Stimulated activated naive CD8-positive, alpha-beta T cell treated with anti-CD3 and anti-CD28 coated beads, Interleukin-15, Interleukin-2, amounts not matched to agents 100 U/mL and 50 U/mL, for 24 hours (primary cell): ENCODE data around the gene CREG1.

Experiments used
- ATAC-seq: fragments of 150-1000 bp; cut with Tn5 transposase; one replicate; pipeline ENCODE4 v1.10.0; 2021
- DNase-seq: peaks from one replicate; pipeline ENCODE4 v3.0.0; 2021

CREG1 gene

GRCh38 chr1:167507719-167508118 is 45.8 kb downstream of the CREG1 start:
- DNase-seq (no peak), ATAC-seq (no peak)

DNA sequence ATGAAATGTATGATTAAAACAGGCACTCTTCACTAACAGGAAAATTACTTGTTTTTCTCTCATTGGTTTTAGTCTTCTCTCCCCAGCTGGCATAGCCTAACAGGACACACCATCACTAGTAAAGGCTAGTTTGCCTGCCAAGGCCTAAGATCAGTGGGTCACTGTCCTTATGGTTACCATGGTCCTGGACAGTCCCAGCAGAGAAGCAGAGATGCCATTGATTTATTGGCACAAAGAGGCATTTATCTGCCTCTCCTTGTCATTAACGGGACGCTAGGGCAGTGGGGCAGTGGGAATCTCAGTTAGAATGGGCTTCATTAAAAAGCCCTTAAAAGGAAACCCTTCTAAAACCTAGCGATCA is 49.1 kb downstream of the CREG1 start:
- no peak for DNase-seq
- no peak for ATAC-seq

GRCh38 chr1:167503626-167504466 is 49.7 kb downstream of the CREG1 start:
- DNase-seq (no peak), ATAC-seq (no peak)

DNA sequence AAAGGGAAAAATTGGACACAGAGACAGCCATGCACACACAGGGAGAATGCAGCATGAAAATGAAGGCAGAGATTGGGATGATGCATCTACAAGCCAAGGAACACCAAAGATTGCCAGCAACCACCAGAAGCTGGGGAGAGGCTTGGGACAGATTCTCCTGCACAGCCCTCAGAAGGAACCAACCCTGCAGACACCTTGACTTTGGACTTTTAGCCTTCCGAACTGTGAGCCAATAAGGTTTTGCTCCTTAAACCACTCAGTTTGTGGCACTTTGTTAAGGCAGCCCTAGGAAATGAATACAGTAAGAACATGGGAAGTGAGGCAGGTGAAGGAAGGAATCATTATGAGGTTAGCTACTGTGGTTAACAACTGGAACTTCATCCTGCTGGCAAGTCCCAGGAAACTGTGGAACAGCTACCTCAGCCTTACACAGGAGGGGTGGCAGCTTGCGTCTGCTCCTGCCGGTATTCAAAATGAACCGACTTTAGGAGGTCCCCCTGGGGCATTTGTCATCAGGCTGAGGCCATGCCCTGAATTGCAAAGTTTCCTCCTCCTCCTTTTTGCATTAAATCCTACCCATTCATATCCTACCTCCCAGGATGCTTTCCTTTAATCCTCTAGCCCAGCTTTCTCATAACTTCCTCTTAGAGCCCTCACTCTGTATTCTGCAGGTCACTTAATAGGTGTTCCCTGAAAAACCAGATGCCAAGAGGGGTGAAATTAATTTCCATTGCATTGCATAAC is 50.7 kb downstream of the CREG1 start:
- DNase-seq (no peak), ATAC-seq (no peak)

- no peak for DNase-seq
- ATAC-seq, result no peak
Measured at GRCh38 chr1:167502192-167502551, 51.4 kb downstream of the CREG1 start.

- ATAC-seq (peak; percentile 10), DNase-seq (no peak)
Measured at GRCh38 chr1:167501515-167502191, 51.9 kb downstream of the CREG1 start.

DNA sequence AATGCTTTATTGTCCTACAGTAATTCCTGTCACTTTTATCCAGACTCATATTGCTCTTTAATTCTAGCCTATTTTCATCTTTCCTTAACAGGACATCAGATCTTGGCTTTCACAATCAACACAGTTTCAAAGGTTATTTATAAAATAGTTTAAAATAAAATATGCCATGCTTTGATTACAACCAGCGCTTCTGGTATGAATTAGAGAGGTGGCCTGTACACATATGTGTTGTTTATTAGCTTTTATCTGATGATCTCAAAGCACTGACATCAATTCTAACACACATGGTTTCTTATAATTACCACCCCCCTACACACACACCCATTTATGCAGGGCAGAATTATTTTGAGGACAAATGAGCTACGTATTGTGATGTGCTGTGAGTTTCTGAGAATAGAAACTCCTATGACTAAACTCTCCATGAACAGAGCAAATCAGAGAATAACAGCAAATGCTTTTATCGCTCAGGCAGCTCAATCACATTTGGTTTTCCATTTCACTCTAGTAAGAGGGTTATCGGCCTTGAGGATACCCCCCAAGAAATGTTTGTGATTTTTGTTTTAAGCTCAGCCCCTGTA is 53.2 kb downstream of the CREG1 start:
- no peak for DNase-seq

DNA sequence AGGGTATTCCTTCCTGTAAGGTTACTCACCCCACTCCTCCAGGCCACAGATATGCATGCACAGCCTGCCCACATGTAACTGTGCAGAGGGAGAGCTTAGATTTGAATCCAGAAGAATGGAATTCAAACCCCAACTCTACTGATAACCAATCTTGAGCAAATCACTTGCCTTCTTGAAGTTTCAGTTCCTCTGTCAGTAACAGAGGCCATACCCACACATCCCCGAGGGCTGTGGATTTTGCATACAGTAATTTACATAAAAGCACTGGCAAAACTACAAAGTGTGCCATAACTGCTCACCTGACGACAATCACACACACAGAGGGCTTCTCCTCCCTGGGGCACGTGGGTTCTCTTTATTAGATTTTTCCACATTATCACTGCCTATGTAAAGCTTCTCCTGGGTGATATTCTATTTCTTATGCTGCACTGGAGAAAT is 53.9 kb downstream of the CREG1 start:
- ATAC-seq (peak; percentile 72), DNase-seq (peak; percentile 53)

More for the DNA sequence above, 53.2 kb downstream of the CREG1 start:
- ATAC-seq, result peak; percentile 73

DNA sequence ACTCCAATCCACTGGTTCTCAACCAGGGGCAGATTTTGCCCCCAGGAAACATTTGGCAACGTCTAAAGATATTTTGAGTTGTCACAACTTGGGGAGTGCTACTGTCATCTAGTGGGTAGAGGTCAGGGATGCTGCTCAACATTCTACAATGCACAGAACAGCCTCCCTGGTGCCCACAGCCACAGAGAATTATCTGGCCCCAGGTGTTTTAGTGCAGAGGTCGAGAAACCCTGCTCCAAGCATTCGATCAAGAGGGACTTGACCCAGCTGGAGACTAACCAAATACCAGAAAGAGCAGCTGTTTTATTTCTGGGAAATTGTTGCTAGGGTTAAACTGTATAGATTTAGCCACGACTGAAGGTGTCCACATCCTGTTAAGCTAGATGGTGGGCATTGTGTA is 54.5 kb downstream of the CREG1 start:
- ATAC-seq, result peak; percentile 41
- no peak for DNase-seq

DNA sequence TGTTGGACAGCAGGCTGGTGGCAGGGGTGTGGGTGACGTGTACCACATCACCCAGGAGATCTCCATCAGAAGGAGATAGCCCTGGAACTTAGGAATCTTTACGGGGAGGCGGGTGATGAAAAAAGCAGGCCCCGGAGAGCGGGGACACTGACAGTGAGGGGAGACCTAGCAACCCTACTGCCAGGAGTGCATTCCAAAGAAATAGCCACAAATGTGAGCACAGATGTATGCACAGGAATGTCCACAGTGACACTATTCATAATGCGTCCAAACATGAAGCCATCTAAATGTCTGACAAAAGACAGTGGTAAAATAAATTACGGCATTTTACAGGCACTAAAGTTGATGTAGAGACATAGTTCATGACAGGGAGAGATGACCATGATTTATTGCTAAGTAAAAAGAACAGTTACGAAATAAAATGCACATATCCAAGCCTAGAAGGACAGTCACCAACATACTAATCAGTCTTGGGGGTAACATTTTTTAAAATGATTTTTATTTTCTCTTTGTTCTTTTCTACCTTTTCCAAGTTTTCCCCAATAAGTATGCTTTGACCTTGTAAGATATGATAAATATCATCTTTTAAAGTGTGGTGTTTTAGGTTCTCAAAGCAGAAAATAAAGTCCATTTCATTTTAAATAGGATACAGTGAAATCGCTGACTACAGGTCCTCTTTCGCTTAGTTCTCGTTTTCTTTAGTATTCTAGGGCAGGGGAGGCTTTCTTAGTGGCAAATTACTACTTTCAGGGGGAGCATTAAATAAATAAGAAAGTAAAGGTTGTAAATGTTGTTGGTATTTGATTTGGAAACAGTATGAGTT is 56.6 kb downstream of the CREG1 start:
- ATAC-seq (no peak), DNase-seq (no peak)

GRCh38 chr1:167493372-167493771 is 60.2 kb downstream of the CREG1 start:
- ATAC-seq (no peak), DNase-seq (no peak)

DNA sequence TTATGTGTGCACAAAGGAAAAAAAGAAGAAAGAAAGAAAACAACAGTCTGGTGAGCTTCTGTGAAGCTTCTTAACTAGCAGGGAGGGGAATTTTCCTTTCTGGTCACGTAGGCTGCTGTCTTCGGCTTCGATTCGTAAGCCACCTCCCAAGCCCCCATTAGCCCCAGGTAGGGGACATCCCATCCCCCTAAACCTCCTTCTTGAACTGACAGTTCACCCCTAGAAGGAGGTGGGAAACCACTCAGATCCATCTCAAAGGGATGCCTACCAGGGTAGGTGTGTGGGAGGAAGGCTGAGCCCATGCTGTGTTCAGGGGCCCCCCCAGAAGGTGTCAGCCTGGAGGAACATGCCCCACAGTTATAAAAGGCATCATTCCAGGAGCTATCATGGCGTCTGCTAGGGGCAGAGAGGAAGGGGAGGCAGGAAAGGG is 61.1 kb downstream of the CREG1 start:
- peak; percentile 85 for ATAC-seq
- DNase-seq, result peak; percentile 74

DNA sequence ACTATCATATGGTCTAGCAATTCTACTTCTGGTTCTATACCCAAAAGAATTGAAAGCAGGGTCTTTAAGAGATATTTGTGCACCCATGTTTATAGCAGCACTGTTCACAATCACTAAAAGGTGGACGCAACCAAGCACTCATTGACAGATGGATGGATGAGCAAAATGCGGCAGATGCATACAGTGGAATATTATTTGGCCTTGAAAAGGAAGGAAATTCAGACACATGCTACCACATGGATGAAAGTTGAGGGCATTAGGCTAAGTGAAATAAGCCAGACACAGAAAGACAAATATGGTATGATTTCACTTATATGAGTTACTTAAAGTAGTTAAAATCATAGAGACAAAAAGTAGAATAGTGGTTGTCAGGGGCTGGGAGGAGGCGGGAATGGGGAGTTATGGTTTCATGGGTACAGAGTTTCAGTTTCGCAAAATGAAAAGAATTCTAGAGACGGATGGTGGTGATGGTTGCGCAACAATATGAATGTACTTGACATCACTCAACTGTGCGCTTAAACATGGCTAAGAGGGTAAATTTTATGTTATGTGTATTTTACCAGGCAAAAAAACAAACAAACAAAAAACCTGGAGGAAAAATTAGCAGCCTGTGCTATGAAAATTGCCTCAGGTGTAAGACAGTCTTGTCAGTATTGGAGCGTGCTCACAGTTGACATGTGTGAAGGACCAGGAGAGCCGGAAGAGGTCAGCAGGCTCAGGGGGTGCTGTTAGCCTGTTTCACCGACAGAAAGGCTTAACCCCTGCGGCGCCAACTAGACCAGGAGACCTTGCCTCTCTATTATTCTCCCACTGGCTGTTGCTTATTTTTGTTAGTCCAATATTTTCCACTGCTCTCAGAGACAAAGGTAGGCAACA is 61.7 kb downstream of the CREG1 start:
- DNase-seq, result peak; percentile 46

More for the DNA sequence above, 61.7 kb downstream of the CREG1 start:
- peak; percentile 41 for ATAC-seq
